Umbilical cord (tissue), 2 donors: ENCODE data around the gene TNNC1. TPM values are rescaled to one million over a fixed set of nuclear protein-coding genes. Genes with fewer than 3 reads are reported as not detected.

ENCODE experiments used
- DNase-seq: peaks from one replicate; pipeline ENCODE4 v3.0.0-alpha.2; 2015; ENCODE audit warnings: low spot score
- total RNA-seq: library from RNA; depleted of rRNA; stranded (reverse); fragments of >200 nt; gene quantifications from one replicate; pipeline ENCODE4 v1.2.3, GENCODE V29; 2014; ENCODE audit warnings: low replicate concordance; ENCODE audit not compliant: insufficient read depth

The TNNC1 gene
- total RNA-seq, 1 donor from 2014 or later, result 2.2 TPM

GRCh38 chr3:52458770-52459545 is 5.1 kb upstream of the TNNC1 start:
- DNase-seq, result no peak

- no peak for DNase-seq
Observed at GRCh38 chr3:52458031-52458760, 4.4 kb upstream of the TNNC1 start.

GRCh38 chr3:52456800-52457183 is 3.0 kb upstream of the TNNC1 start:
- no peak for DNase-seq

- DNase-seq, result peak; percentile 70
Observed at GRCh38 chr3:52456169-52456799, 2.4 kb upstream of the TNNC1 start.

- peak; percentile 78 for DNase-seq
Observed at GRCh38 chr3:52455283-52456168, 1.7 kb upstream of the TNNC1 start, which contains the start of gene NISCH. Gene NISCH (plus strand): TSS chr3:52455604. CDS start chr3:52455642, 38 bp downstream.

- DNase-seq, result no peak
Observed at GRCh38 chr3:52454938-52455282, 1.1 kb upstream of the TNNC1 start.

- no peak for DNase-seq
Observed at GRCh38 chr3:52454250-52454937, 553 bp upstream of the TNNC1 start.

GRCh38 chr3:52452570-52453221 is 1.1 kb downstream of the TNNC1 start:
- no peak for DNase-seq

- no peak for DNase-seq
Observed at GRCh38 chr3:52452126-52452525, 1.7 kb downstream of the TNNC1 start.

- no peak for DNase-seq
Observed at GRCh38 chr3:52451237-52452083, 2.4 kb downstream of the TNNC1 start.

GRCh38 chr3:52450489-52451236 is 3.2 kb downstream of the TNNC1 start:
- no peak for DNase-seq

GRCh38 chr3:52447512-52448355 is 6.1 kb downstream of the TNNC1 start:
- DNase-seq, result no peak

- peak; percentile 39 for DNase-seq
Observed at GRCh38 chr3:52446631-52447511, 7.0 kb downstream of the TNNC1 start.

GRCh38 chr3:52446042-52446441 is 7.8 kb downstream of the TNNC1 start:
- no peak for DNase-seq

- DNase-seq, result peak; percentile 58
Observed at GRCh38 chr3:52444860-52445793, 8.7 kb downstream of the TNNC1 start, which contains the start of gene SEMA3G. Gene SEMA3G (minus strand): TSS chr3:52445103. CDS start chr3:52445027, 76 bp downstream.
